ENCODE measurements around the gene BNC2.
"Not testable (repeated sequence)": the region's sequence is repeated elsewhere in the genome, so short reads cannot be mapped to it uniquely, and the experiment has no call there.

The BNC2 gene

GRCh38 chr9:16575142-16575985, 295.1 kb downstream of the BNC2 start:
- peak in 1 of 2 experiments; percentile 34 for DNase-seq

GRCh38 chr9:16572005-16572734, 298.3 kb downstream of the BNC2 start:
- DNase-seq, result no peak

- DNase-seq, result peak in 1 of 2 experiments; percentile 51
These were observed 299.2 kb downstream of the BNC2 start for GRCh38 chr9:16571127-16571802.

GRCh38 chr9:16563446-16563845, 307.0 kb downstream of the BNC2 start:
- DNase-seq, result no peak

GRCh38 chr9:16561121-16561520, 309.3 kb downstream of the BNC2 start:
- no peak for DNase-seq

- no peak for DNase-seq
These were observed 310.9 kb downstream of the BNC2 start for GRCh38 chr9:16559418-16560188.

GRCh38 chr9:16555802-16556201, 314.7 kb downstream of the BNC2 start:
- DNase-seq, result no peak

- DNase-seq, result no peak
These were observed 316.5 kb downstream of the BNC2 start for GRCh38 chr9:16553869-16554540.

GRCh38 chr9:16552252-16552651, 318.2 kb downstream of the BNC2 start:
- no peak for DNase-seq

- DNase-seq, result no peak
These were observed 318.8 kb downstream of the BNC2 start for GRCh38 chr9:16551692-16552091.

GRCh38 chr9:16545639-16546038, 324.8 kb downstream of the BNC2 start:
- DNase-seq, result no peak

GRCh38 chr9:16544842-16545241, 325.6 kb downstream of the BNC2 start:
- no peak for DNase-seq

GRCh38 chr9:16543686-16544085, 326.8 kb downstream of the BNC2 start:
- no peak for DNase-seq

- no peak for DNase-seq
These were observed 327.2 kb downstream of the BNC2 start for GRCh38 chr9:16543225-16543624.

- no peak for DNase-seq
These were observed 328.2 kb downstream of the BNC2 start for GRCh38 chr9:16542290-16542689.

GRCh38 chr9:16540743-16541613, 329.5 kb downstream of the BNC2 start:
- no peak for DNase-seq

- not testable (repeated sequence) for DNase-seq
These were observed 330.8 kb downstream of the BNC2 start for GRCh38 chr9:16539626-16540025.

- no peak for DNase-seq
These were observed 334.9 kb downstream of the BNC2 start for GRCh38 chr9:16535555-16535954.

GRCh38 chr9:16532681-16533450, 337.6 kb downstream of the BNC2 start:
- DNase-seq, result no peak

- DNase-seq, result peak in 1 of 2 experiments; percentile 21
These were observed 338.2 kb downstream of the BNC2 start for GRCh38 chr9:16532272-16532671.
